Adipose tissue (tissue), 3 donors: ENCODE data around the gene ZNF433. TPM values are rescaled to one million over a fixed set of nuclear protein-coding genes. Genes with fewer than 3 reads are reported as not detected.

Source experiments
- polyA plus RNA-seq, 3 donors: library from polyadenylated mRNA; stranded (reverse); fragments of 200-250 nt; gene quantifications; one replicate each; pipeline ENCODE4 v1.2.3, GENCODE V29; 2013
- donor health status: healthy with polysubstance abuse.
- donor health status: Bipolar disorder and iron deficiency.
- donor health status: healthy.

The ZNF433 gene
- polyA plus RNA-seq, 3 donors = 1.6 to 4.3 (median 2.5) TPM

Other genes with a start within 250 kb of the ZNF433 start
- gene ZNF491, start 237.2 kb downstream of the ZNF433 start, polyA plus RNA-seq = 1 to 10 TPM in 1 of 3 donors, under 1 TPM in 2; 0.22 to 1.0 (median 0.58) TPM
- gene ZNF440, start 221.4 kb downstream of the ZNF433 start, polyA plus RNA-seq = 1 to 10 TPM; 1.8 to 4.2 (median 2.6) TPM
- 1 to 10 TPM in 2 of 3 donors, under 1 TPM in 1; 0.88 to 2.2 (median 1.4) TPM for gene ZNF439, start 187.0 kb downstream of the ZNF433 start, polyA plus RNA-seq
- 1 to 10 TPM; 2.4 to 3.9 (median 3.4) TPM for gene ZNF69, start 147.9 kb downstream of the ZNF433 start, polyA plus RNA-seq
- 1 to 10 TPM; 3.7 to 6.2 (median 4.4) TPM for gene ZNF700, start 110.6 kb downstream of the ZNF433 start, polyA plus RNA-seq
- gene ZNF763, start 70.6 kb downstream of the ZNF433 start, polyA plus RNA-seq = 1 to 10 TPM in 2 of 3 donors, under 1 TPM in 1; 0.79 to 2.4 (median 2.0) TPM
- under 1 TPM in 2 of 3 donors, not detected in 1; 0.16 to 0.31 TPM for gene ZNF878, start 17.3 kb upstream of the ZNF433 start, polyA plus RNA-seq
- gene ZNF844, start 29.1 kb upstream of the ZNF433 start, polyA plus RNA-seq = 1 to 10 TPM; 1.1 to 3.2 (median 1.5) TPM
- gene ZNF20, start 104.7 kb upstream of the ZNF433 start, polyA plus RNA-seq = 1 to 10 TPM; 1.1 to 1.7 (median 1.3) TPM
- 1 to 10 TPM in 1 of 3 donors, under 1 TPM in 2; 0.62 to 3.8 (median 0.72) TPM for gene ZNF625, start 121.1 kb upstream of the ZNF433 start, polyA plus RNA-seq
- gene ZNF136, start 127.4 kb upstream of the ZNF433 start, polyA plus RNA-seq = 1 to 10 TPM; 1.9 to 3.4 (median 2.8) TPM